Measurements from ENCODE around the gene DRC3. TPM values are rescaled to one million over a fixed set of nuclear protein-coding genes. Genes with fewer than 3 reads are reported as not detected.

DRC3 gene
- total RNA-seq, 4 donors from 2014 or later = 4.3 to 8.6 (median 6.0) TPM

- no peaks in the 10 kb centered on the region for H3K27me3 ChIP-seq
- no peaks in the 10 kb centered on the region for H3K9me3 ChIP-seq
- no peak for TF ChIP-seq POLR2A (IDR thresholded peaks at IDR 0.05)
- no peak for TF ChIP-seq EP300 (IDR thresholded peaks at IDR 0.05)
- TF ChIP-seq, protein P1, sequence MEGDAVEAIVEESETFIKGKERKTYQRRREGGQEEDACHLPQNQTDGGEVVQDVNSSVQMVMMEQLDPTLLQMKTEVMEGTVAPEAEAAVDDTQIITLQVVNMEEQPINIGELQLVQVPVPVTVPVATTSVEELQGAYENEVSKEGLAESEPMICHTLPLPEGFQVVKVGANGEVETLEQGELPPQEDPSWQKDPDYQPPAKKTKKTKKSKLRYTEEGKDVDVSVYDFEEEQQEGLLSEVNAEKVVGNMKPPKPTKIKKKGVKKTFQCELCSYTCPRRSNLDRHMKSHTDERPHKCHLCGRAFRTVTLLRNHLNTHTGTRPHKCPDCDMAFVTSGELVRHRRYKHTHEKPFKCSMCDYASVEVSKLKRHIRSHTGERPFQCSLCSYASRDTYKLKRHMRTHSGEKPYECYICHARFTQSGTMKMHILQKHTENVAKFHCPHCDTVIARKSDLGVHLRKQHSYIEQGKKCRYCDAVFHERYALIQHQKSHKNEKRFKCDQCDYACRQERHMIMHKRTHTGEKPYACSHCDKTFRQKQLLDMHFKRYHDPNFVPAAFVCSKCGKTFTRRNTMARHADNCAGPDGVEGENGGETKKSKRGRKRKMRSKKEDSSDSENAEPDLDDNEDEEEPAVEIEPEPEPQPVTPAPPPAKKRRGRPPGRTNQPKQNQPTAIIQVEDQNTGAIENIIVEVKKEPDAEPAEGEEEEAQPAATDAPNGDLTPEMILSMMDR (IDR thresholded peaks at IDR 0.05) = no peak
- peak overlapping the region; percentile 78 to 94 (median 86) for H3K4me3 ChIP-seq
- WGBS, 2 donors = 10 to 16% methylated on average over 7 of the region's 33 CpGs
- H3K27ac ChIP-seq = peak overlapping the region; percentile 60 to 97 (median 90)
- DNase-seq (ENCODE audit: low spot score in 2 of 2) = peak in 1 of 2 donors; percentile 13
- no peaks in the 10 kb centered on the region for H3K36me3 ChIP-seq
- peaks cover 0 to 57% (median 24%) of the 10 kb centered on the region in 4 donors for H3K4me1 ChIP-seq
These were observed 1.1 kb upstream of the DRC3 start for GRCh38 chr17:17971431-17972125.

DNA sequence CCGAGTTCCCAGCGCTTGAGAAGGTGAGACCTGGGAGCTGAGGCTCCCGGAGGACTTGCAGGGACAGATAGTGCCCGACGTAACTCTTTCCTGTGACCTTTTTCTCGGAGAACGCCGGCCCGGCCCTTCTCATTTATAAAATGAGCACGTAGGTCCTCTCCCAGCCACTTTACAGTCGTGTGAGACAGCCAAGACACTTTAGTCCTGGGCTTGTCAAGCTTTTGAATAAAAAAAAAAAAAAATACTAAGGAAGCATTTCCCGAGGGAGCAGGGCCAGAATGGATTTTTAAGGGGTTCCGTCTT lies 241 bp downstream of the DRC3 start:
- no peaks in the 10 kb centered on the region for H3K27me3 ChIP-seq
- peaks cover 0 to 43% (median 24%) of the 10 kb centered on the region in 4 donors for H3K4me1 ChIP-seq
- TF ChIP-seq POLR2A (IDR thresholded peaks at IDR 0.05) = no peak
- TF ChIP-seq, protein P1 (IDR thresholded peaks at IDR 0.05) = no peak
- TF ChIP-seq EP300 (IDR thresholded peaks at IDR 0.05) = no peak
- peaks cover 0 to 4% (median 0%) of the 10 kb centered on the region in 3 donors for H3K36me3 ChIP-seq
- H3K27ac ChIP-seq = peak overlapping the region; percentile 30 to 82 (median 52)
- H3K9me3 ChIP-seq = no peaks in the 10 kb centered on the region
- peak overlapping the region; percentile 47 to 66 (median 58) for H3K4me3 ChIP-seq
- 3 to 5% methylated on average over 13 of the region's 13 CpGs for WGBS, 2 donors
- no peak for DNase-seq (ENCODE audit: low spot score in 2 of 2)

DNA sequence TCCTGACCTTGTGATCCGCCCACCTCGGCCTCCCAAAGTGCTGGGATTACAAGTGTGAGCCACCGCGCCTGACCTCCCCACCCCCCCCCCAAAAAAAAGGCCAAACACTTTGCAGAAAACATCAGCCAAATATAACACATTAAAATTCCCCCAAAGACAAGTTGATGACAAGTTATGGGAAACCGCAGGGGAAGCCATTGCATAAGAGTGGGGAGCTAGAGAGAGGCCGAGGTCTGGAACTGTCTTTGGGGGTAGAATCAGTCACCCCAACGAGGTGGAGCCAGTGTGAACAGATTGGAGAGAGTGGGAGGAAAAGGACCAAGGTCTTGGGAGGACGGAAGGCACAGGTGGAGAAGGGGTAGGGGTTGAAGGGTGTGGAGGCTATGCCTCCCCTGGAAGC lies 2.8 kb downstream of the DRC3 start:
- Histone ChIP-seq H3K9me3 (no peaks in the 10 kb centered on the region), H3K27me3 (no peaks in the 10 kb centered on the region), H3K36me3 (peaks cover 0 to 7% (median 0%) of the 10 kb centered on the region in 3 donors), H3K27ac (no peak overlapping the region), H3K4me3 (no peak overlapping the region), H3K4me1 (peaks cover 0 to 23% (median 16%) of the 10 kb centered on the region in 4 donors)
- TF ChIP-seq EP300 (IDR thresholded peaks at IDR 0.05) = no peak
- TF ChIP-seq, protein P1 (IDR thresholded peaks at IDR 0.05) = no peak
- 65 to 68% methylated on average over 8 of the region's 8 CpGs for WGBS, 2 donors
- no peak for DNase-seq (ENCODE audit: low spot score in 2 of 2)

DNA sequence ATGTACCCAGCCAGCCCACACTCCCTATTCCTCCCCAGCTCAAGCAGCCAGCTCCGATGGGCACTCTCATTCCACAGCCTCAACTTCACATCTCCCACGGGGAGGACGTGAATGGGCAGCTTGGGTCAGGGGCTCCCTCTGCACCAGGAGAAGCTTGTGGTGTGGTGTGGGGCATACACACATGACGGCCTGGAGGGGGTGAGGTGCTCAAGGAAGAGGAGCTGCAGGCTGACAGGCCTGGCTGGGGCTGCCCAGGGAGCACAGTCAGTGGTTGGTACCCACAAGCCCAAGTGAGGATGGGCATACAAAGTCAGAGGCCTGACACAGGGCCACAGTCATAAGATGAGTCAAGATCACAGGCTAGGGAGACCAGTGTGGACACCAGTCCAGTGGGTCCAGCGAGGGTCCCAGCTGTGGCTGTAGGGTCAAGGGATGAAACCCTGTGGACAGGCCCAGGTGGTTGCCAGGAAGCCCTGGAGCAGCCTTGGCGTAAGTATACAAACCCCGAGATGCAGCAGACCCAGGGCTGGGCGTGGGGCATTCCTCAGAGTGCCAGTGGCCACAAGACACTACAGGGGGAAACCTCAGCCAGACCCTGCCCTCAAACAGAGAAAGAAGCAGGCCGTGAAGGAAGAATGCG lies 4.4 kb downstream of the DRC3 start:
- WGBS, 2 donors = 74 to 77% methylated on average over 10 of the region's 10 CpGs
- no peaks in the 10 kb centered on the region for H3K27me3 ChIP-seq
- H3K4me1 ChIP-seq = peaks cover 0 to 10% (median 5%) of the 10 kb centered on the region in 4 donors
- no peak overlapping the region for H3K4me3 ChIP-seq
- H3K9me3 ChIP-seq = no peaks in the 10 kb centered on the region
- TF ChIP-seq, protein P1 (IDR thresholded peaks at IDR 0.05) = no peak
- TF ChIP-seq POLR2A (IDR thresholded peaks at IDR 0.05) (no peak), EP300 (IDR thresholded peaks at IDR 0.05) (no peak)
- DNase-seq (ENCODE audit: low spot score in 2 of 2) = no peak
- H3K36me3 ChIP-seq = peaks cover 0 to 7% (median 0%) of the 10 kb centered on the region in 3 donors
- H3K27ac ChIP-seq = no peak overlapping the region
